Heart left ventricle (tissue), 13 donors: Measurements from ENCODE around the gene UTRN.

Experiments
- POLR2A ChIP-seq, 2 donors: fragments of 450-650 bp; IDR thresholded peaks; one replicate each; pipeline ENCODE4 v1.6.1; 2017; ENCODE audit warnings: antibody characterized with exemption in 2 of 2, mild to moderate bottlenecking in 2 of 2, moderate library complexity in 2 of 2
- TF ChIP-seq, protein P1 (sequence below), 12 donors: fragments of 200-600 bp; sonication (generic) in 4 of 12; IDR thresholded peaks; one replicate each; pipeline versions ENCODE4 v1.5.0 to v1.8.0; 2018 to 2022; ENCODE audit warnings: antibody characterized with exemption in 12 of 12, mild to moderate bottlenecking in 5 of 12
- donor health status: ischemic (EF 13 %, LVEDD 7.1; RV severe dilation, severe dysfunction).
- donor health status: DM: no; HTN: yes; CAD: no.
- donor health status: DM: no; HTN: no; CAD: no.
- donor health status: ischemic (EF 25% LVEDD 6.9; RV normal size, moderate dysfunction).
- donor health status: ischemic (EF 25% LVEDD 5.7; RV mildly dilated, moderate dysfunction).
- donor health status: ischemic (EF 35%, LVEDD 5.7; RV mildly dilated, moderate dysfunction).
- donor health status: nonischemic (EF 11% LVEDD 7.7; RV severe dilation, severe dysfunction).
- donor health status: DM: yes; HTN: yes; CAD: no.
- donor health status: PGD.
- donor health status: ischemic (EF 29% LVEDD 5.4; RV normal size, mild dysfunction).
- donor health status: nonischemic (EF 23%, LVEDD 6.1; RV moderate dilation, normal function).

DNA sequence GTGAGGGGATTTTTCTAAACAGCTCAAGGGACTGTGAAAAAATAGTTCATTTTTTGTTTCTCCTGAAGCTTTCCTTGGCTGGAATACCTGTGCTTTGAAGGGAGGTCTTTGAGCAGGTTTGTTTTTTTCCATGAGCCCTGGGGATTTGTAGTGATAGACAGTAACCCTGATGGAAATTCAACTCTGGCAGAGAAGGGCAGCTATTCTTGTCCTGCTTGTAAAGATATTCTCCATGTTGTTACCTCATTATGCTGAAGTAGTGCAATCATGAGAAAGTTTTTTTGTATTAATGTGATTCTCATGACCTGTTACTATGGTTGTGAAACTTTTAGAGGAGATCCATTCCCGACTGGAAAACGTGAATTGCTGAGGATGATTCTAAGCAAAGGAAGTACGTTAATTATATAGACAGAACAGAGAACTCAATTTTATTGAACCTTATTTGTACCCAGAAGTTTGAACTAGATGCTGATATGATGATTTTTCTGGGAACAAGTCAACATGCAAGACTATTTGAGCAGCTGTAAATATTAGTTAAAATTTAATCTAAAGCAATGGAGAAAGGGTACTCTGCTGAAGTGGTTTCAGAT is 12.5 kb downstream of the UTRN start:
- TF ChIP-seq, protein P1, sequence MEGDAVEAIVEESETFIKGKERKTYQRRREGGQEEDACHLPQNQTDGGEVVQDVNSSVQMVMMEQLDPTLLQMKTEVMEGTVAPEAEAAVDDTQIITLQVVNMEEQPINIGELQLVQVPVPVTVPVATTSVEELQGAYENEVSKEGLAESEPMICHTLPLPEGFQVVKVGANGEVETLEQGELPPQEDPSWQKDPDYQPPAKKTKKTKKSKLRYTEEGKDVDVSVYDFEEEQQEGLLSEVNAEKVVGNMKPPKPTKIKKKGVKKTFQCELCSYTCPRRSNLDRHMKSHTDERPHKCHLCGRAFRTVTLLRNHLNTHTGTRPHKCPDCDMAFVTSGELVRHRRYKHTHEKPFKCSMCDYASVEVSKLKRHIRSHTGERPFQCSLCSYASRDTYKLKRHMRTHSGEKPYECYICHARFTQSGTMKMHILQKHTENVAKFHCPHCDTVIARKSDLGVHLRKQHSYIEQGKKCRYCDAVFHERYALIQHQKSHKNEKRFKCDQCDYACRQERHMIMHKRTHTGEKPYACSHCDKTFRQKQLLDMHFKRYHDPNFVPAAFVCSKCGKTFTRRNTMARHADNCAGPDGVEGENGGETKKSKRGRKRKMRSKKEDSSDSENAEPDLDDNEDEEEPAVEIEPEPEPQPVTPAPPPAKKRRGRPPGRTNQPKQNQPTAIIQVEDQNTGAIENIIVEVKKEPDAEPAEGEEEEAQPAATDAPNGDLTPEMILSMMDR (IDR thresholded peaks at IDR 0.05): no peak
- TF ChIP-seq POLR2A (IDR thresholded peaks at IDR 0.05): no peak
